ENCODE measurements around the gene CMTR1.

GRCh38 chr6:37438930-37439329 is 5.9 kb downstream of the CMTR1 start:
- TF ChIP-seq POLR2AphosphoS5 (IDR thresholded peaks at IDR 0.05; ENCODE audit: low read depth, low read length) (no peak), GABPA (IDR thresholded peaks at IDR 0.05; ENCODE audit: low read depth) (no peak), REST (IDR thresholded peaks at IDR 0.05; ENCODE audit: low read depth, low read length) (no peak)

Data from SK-N-SH (cell line).